KOPT-K1 (cell line): ENCODE results near the gene CARD8.
"Not testable (repeated sequence)": the region's sequence is repeated elsewhere in the genome, so short reads cannot be mapped to it uniquely, and the experiment has no call there.

Source experiments
- H3K27ac ChIP-seq: fragments of 200-600 bp; sonication (generic); 2 replicates; pipeline ENCODE4 v1.5.1; 2016; ENCODE audit warnings: antibody characterized with exemption, mild to moderate bottlenecking, low read depth, low read length; ENCODE audit not compliant: poor library complexity, severe bottlenecking
- H3K36me3 ChIP-seq: fragments of 200-600 bp; sonication (generic); 2 replicates; pipeline ENCODE4 v1.5.1; 2017; ENCODE audit warnings: antibody characterized with exemption, mild to moderate bottlenecking, low read length, moderate library complexity; ENCODE audit not compliant: insufficient read depth
- H3K9me3 ChIP-seq: fragments of 200-600 bp; sonication (generic); 2 replicates; pipeline ENCODE4 v1.5.1; 2017; ENCODE audit warnings: antibody characterized with exemption, low read length, mild to moderate bottlenecking; ENCODE audit not compliant: insufficient read depth, poor library complexity, severe bottlenecking

CARD8 gene, protein sequence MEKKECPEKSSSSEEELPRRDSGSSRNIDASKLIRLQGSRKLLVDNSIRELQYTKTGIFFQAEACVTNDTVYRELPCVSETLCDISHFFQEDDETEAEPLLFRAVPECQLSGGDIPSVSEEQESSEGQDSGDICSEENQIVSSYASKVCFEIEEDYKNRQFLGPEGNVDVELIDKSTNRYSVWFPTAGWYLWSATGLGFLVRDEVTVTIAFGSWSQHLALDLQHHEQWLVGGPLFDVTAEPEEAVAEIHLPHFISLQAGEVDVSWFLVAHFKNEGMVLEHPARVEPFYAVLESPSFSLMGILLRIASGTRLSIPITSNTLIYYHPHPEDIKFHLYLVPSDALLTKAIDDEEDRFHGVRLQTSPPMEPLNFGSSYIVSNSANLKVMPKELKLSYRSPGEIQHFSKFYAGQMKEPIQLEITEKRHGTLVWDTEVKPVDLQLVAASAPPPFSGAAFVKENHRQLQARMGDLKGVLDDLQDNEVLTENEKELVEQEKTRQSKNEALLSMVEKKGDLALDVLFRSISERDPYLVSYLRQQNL

DNA sequence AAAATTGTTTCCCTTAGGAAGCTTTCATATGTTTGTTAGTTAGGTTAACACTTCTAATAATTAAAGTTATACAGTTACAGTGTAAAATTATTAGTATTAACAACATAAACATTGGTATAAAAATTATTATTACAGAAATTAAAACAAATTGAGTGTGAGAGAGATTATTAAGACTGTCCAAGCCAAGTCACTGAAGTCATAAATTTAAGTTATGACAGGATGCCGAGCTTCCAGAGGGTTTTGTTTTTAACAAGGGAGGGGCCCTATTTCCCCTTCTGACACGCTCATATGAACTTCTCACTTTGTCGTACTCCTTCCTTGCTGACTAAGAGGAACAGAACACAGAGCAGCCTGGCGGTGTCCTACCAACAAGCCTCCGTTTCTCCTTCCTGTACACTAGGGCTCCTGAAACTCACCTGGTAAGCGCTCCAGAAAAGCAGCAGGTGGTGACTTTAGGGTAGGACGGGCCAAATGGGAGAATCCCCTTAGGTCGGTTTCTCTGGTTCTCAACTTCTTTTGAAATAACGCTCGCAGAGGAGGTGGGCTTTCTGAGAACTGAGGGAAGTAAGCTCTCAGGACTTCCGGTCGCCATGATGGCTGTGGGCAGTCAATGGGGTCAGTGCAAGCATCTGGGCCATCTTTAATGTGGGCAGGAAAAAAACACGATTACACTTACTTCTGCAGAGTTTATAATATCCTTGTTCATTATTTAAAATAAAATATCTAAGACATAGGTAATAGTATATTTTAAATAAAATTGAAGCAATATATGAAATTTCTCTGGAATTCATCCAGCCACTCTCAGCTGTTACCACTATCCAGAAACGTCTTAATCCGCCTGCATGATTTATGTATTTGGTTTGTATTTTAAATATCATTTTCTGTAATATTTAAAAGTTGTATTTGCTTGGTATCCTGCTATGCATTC, at the start of gene CARD8:
CARD8 (minus strand) TSS at position 537 of the 928 bp plus-strand sequence. CDS start 14,892 bp downstream, outside the sequence.
- no peaks in the 10 kb centered on the region for H3K9me3 ChIP-seq
- H3K27ac ChIP-seq = peak within 1 kb of the TSS; percentile 96
- 0 out of 2 replicates have a peak, but pooled peaks cover 2% of the 10 kb centered on the region for H3K36me3 ChIP-seq

DNA sequence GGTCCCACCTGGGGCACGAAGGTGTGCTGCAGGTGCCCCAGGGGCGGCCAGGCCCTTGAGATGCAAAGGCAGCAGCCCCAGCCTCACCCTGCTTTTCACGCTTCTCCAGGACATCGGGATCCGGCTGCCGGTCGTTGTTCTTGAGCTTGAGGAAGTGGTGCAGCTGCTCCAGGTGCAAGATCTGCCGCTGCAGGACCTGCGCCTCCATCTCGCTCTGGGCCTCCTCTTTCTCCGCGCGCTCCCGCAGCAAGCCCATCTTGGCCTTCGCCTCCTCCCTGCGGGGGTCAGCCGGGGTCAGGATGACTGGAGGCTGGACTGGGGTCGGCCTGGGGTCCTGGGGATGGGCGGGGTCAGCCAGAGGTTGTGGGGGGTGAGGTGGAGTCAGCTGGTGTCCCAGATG, 48.2 kb upstream of the CARD8 start:
- Histone ChIP-seq H3K27ac (no peak overlapping the region), H3K9me3 (no peaks in the 10 kb centered on the region), H3K36me3 (no peaks in the 10 kb centered on the region)

DNA sequence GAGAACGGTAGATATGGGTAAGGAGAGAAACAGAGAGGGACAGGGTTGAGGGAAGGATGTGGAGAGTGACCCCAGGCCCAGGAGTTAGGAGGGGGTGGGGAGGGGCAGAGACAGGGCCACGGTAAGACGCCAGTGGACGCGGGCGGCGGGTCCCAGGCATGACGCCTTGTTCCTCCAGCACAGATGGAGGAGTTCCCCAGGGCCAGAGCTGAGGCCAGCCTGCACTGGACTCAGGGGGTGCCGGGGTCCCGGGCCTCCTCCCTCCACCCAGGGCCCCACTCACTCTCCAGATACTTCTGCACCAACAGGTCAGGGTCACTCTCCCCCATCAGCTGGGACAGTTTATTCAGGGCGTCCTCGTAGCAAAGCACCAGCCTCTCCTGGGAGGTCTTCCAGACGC, 47.7 kb upstream of the CARD8 start:
- Histone ChIP-seq H3K27ac (no peak overlapping the region), H3K36me3 (no peaks in the 10 kb centered on the region), H3K9me3 (no peaks in the 10 kb centered on the region)

DNA sequence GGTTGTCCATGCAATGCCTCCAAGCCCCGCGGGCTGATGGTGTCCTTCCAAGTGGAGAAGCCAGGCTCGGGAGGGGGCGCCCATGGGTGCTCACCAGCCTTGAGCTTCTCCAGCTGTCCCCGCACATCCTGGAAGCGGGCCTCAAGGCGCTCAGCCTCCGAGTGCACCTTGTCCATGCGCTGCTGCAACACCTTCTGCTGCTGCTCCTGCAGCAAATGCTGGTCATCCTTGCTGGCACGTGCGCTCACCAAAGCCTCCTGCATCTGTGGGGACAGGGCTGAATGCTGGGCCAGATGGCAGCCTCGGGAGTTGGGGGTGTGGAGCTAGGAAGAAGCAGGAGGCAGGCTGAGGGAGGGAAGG, 46.9 kb upstream of the CARD8 start:
- Histone ChIP-seq H3K36me3 (no peaks in the 10 kb centered on the region), H3K9me3 (no peaks in the 10 kb centered on the region), H3K27ac (no peak overlapping the region)

DNA sequence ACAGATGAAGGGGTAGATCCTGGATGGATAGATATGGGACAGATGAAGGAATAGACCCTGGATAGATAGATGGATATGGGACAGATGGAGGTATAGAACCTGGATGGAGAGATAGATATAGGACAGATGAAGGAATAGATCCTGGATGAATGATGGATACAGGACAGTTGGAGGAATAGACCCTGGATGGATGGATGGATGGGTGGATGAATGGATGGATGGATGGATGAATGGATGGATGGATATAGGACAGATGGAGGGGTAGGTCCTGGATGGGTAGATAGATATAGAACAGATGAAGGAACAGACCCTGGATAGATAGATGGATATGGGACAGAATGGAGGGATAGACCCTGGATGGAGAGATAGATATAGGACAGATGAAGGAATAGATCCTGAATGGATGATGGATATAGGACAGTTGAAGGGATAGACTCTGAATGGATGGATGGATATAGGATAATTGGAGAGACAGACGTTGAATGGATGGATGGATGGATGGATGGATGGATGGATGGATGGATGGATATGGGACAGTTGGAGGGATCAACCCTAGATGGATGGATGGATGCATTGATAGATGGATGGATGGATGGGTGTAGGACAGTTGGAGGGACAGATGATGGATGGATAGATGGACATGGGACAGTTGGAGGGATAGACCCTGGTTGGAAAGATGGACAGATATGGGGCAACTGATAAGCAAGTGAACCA, 46.3 kb upstream of the CARD8 start:
- Histone ChIP-seq H3K27ac (no peak overlapping the region), H3K9me3 (no peaks in the 10 kb centered on the region), H3K36me3 (no peaks in the 10 kb centered on the region)

DNA sequence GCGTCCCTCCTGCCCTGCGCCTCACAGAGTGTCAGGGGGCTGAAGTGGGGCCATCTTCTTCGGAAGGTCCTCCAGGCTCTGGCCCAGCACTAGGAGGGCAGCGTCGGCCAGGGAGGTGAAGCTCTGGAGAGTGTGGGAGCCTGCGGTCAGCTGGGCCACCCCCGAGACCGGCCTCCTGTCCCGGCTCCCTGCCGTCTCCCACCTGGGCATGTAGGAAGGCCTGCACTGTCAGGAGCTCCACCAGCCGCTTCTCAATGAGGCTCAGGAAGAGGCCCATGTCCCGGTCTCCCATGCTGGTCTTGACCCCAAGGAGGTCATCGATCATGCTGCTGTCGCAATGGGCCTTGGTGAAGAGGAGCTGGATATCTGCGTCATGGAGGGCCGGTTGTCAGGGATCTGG, 42.3 kb upstream of the CARD8 start:
- H3K27ac ChIP-seq = no peak overlapping the region
- H3K9me3 ChIP-seq = no peaks in the 10 kb centered on the region
- no peaks in the 10 kb centered on the region for H3K36me3 ChIP-seq

DNA sequence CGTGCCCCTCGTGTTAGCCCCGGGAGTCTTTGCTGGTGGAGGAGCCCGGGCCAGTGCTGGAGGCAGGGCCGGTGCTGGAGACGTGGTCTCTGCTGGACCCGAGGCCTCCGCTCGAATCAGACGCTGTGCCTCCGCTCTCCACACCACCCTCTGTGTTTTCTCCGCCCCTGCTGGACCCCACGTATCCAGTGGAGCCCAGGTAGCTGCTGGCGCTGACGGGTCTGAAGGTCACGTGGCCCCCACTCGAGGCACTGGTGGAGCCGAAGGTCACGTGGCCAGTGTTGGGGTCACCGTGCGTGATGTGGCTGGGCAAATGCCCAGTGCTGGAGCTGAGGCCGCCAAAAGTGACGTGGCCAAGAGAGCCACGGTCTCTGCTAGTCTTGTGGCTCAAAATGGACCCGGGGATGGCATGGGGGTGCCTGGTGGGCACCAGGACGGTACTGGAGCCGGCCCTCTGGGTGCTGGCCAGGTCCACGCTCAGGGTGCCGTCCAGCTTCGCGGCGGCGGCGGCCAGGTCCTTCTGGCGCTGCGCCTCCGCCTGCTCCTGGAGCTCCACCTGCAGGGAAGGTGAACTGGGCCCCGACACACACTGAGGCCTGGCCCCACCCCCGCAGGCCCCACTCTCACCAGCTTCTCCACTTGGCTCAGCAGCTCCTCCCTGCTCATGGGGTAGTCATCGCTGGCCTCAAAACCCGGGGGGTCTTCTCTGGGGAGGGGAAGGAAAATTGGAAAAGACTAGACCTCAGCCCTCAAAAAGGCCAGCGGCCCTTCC, 41.4 kb upstream of the CARD8 start:
- Histone ChIP-seq H3K36me3 (no peaks in the 10 kb centered on the region), H3K27ac (no peak overlapping the region), H3K9me3 (no peaks in the 10 kb centered on the region)

DNA sequence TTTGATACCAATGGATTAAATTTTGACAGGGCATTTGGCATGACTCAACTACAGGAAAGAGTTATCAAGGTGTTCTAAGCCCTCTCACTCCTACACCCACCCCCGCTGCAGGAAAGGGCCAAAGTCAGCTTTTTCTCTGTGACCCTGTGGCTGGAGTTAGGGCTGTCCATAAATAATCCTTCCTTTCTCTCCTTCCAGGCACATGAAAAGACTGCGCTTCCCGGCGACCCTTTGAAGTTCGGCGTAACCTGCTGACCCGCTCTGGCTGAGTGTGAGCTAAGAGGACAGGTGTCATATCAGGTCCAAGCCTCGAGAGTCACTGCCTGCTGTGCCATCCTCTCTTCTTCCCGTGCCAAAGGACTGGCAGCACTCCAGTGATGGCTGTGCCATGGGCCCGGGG, 39.7 kb upstream of the CARD8 start:
- Histone ChIP-seq H3K36me3 (no peaks in the 10 kb centered on the region), H3K9me3 (no peaks in the 10 kb centered on the region), H3K27ac (no peak overlapping the region)

DNA sequence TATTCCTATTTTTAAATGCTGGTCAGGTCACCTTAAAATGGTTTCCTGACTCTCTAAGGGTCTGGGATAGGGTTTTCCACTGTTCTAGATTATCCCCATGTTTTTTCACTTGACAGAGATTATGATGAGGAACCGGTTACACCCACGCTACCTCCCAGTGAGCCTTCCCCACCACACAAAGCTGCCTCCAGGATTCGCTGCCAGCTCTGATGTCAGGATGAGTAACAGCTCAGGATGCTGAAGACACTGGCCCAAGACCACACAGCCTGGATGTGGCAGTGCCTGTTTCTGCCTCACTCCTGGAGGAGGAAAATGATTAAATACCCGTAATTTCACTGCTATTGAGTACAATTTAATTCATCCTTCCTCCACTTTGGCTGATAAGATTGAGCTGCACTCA, 37.1 kb upstream of the CARD8 start:
- no peaks in the 10 kb centered on the region for H3K36me3 ChIP-seq
- H3K9me3 ChIP-seq = no peaks in the 10 kb centered on the region
- no peak overlapping the region for H3K27ac ChIP-seq

DNA sequence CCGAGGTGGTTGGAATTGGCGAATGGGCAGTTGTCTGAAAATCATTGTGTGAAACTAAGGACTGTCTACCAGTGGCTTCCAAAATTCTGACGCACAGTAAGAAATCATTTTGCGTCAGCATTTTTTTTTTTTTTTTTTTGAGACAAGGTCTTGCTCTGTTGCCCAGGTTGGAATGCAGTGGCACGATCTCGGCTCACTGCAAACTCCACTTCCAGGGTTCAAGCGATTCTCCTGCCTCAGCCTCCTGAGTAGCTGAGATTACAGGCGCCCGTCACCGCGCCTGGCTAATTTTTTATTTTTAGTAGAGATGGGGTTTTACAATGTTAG, 35.7 kb upstream of the CARD8 start:
- H3K36me3 ChIP-seq, H3K27ac ChIP-seq: not testable (repeated sequence)

DNA sequence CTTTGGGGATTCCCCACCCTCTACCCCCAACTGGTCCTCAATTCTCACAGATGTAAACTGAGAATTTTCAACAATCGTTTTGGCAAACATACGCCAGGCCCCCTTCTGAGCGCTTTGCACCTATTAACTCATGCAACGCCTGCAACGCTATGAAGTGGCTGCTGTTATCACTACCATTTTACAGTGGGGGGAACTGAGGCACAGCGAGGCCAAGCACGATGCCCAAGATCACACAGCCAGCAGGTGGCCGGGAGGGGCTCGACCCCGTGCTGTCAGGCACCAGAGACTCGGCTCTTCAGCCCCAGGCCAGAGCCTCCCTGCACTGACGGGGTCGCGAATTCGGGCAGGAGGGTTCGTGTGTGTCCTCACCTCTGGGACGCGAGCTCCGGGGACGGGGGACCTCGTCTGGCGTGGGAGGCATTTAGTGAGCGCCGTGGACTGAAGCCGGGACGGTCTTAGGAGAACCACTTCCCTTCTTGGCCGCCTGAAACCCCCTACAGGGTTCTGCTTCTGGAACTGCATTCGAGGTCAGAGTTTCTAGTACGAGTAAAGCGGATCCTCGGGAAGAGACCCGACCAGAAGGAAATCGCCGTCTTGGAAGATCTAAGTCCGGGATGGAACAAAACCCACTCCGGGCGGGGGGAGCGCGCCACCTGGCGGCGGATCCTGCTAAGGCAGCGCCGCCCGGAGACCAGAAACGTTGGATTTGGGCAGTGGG, 35.2 kb upstream of the CARD8 start:
- Histone ChIP-seq H3K27ac (no peak overlapping the region), H3K36me3 (no peaks in the 10 kb centered on the region), H3K9me3 (no peaks in the 10 kb centered on the region)

More for the DNA sequence above, 35.7 kb upstream of the CARD8 start:
- H3K9me3 ChIP-seq = not testable (repeated sequence)

DNA sequence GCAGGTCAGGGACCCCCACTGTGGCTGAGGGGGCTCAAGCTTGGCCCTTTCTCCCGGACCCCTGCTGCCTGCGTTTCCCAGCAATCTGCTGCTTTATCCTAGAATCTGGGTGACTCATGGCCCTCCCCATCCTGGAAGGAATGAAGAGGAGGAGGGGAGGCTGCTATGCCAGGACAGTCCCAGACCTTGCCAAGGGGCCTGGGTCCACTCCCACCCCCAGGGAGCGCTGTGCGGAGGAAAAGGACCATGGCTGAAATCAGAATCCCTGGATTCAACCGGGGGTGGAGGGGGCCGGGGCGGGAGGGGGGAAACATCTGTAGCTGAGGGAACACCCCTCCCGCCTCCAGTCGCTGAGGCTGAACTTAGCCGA, 34.7 kb upstream of the CARD8 start:
- H3K9me3 ChIP-seq = no peaks in the 10 kb centered on the region
- H3K36me3 ChIP-seq = no peaks in the 10 kb centered on the region
- H3K27ac ChIP-seq = no peak overlapping the region

DNA sequence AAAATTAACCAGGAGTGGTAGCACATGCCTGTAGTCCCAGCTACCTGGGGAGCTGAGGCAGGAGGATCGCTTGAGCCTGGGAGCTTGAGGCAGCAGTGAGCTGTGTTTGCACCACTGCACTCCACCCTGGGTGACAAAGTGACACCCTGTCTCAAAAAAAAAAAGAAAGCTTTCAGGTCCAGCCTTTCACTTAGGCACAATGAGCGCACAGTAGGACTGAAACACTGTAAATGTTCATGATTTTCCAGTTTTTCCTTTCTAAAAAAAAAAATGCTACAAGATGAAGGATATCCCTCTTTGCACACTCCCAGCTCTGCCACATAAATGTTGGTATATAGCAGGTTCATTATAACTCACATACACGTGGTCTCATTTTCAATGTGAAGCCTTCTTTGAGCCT, 32.0 kb upstream of the CARD8 start:
- Histone ChIP-seq H3K36me3 (no peaks in the 10 kb centered on the region), H3K27ac (no peak overlapping the region), H3K9me3 (peaks cover 12% of the 10 kb centered on the region)

DNA sequence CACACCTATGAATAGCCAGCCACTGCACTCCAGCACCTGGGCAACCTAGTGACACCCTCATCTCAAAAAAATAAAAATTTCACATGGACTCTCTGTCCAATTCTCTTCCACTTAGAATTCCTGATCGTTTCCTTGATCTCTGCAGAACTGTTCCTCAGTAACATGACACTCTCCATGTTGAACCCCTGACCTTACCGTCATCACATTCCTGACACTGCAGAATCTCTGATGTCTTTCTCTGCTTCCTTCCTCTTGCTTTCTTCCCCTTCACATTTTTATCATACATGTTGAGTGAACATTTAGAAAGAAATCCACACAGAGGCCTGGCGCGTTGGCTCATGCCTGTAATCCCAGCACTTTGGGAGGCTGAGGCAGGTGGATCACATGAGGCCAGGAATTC, 29.2 kb upstream of the CARD8 start:
- Histone ChIP-seq H3K27ac (no peak overlapping the region), H3K36me3 (no peaks in the 10 kb centered on the region), H3K9me3 (peaks cover 12% of the 10 kb centered on the region)
